GM19043 (cell line): ENCODE data around the gene MRPL14.
"Not testable (repeated sequence)": the region's sequence is repeated elsewhere in the genome, so short reads cannot be mapped to it uniquely, and the experiment has no call there.

Source experiments
- ATAC-seq: cut with Tn5 transposase; IDR thresholded peaks from one replicate; pipeline ENCODE4 v1.9.1; 2021; ENCODE audit warnings: low read depth; ENCODE audit not compliant: unreplicated experiment

Gene MRPL14

DNA sequence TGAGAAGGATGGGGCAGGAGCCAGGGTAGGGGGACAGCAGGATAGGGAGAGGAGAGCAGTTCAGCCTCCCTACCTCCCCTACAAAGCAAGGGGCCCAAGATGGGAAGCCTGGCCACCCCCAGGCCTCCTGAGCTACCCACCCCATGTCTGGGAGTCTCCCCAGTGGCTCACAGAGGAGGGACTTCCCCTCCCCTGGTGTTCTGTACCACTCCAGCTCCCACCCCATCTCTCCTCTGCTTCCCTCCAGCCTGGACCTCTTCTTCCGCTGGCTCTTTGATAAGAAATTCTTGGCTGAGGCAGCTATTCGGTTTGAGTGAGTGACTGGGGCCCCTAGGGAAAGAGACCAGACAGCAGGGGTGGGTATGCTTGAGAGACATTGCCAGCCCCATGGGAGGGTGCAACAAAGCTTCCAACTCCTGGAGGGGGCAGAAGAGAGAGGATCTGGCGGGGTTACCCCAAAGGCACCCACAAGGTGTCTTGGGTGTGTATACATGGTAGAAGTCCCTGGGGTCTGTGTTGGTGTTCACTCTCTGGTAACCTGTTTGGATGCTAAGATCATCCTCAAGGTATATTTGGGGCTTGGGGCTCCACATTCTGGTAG, 23.2 kb upstream of the MRPL14 start:
- no peak for ATAC-seq

DNA sequence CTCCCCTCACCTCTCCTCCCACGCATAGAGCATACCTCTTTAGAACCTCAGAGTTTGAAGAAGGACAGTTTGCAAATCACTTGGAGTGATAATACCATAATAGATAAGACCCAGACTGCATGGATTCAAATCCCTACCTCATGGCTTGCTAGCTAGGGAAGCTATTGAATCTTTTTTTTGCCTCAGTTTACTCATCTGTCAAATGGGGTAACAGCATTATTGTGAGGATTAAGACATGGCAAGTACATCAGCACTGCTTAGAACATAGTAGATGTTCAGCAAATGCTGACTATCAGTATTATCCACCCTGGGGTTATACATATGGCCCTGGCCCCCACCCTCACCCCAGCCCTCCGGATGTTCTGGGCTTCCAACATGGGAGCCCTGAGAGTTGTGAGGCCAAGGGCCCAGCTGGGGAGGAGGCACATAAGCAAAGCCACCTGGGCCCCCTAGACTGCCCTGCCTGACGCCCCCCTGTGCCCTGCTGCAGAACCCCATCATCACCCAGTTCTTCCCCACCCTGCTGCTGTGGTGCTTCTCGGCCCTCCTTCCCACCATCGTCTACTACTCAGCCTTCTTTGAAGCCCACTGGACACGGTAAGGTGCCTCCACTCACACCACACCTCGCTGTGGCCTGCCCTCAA, 22.2 kb upstream of the MRPL14 start:
- no peak for ATAC-seq

- no peak for ATAC-seq
Observed at GRCh38 chr6:44148306-44148705, 21.1 kb upstream of the MRPL14 start.

DNA sequence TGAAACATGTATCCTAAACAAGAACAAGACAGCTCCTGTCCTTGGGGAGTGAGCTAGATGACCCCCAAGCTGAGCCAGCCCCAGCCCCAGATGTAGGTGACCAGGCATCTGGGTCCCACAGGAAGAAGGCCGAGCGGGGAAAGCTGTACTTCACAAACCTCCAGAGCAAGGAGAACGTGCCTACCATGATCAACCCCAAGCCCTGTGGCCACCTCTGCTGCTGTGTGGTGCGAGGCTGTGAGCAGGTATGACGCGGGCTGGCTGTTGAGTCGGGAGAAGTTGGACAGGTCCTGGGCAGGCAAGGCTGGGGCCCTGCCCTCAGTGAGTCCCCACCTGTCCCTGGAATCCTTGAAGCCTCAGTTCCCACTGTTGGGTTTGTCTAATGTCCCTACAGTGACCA, 20.0 kb upstream of the MRPL14 start:
- ATAC-seq, result no peak

DNA sequence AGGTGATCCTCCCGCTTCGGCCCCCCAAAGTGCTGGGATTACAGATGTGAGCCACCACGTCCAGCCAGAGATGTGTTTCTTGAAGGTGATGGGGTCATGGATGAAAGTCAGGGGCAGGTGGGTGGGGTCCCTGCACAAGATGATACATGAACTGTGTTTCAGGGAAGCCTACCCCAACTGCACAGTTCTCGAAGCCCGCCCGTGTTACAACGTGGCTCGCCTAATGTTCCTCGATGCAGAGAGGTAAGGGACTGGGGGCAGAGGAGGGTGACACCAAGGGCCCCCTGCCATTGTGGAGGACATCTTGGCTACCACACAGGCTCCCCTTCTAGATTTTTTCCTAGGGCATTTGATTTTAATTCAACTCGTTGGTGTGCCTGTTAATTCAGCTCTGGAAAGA, 19.4 kb upstream of the MRPL14 start:
- no peak for ATAC-seq

- no peak for ATAC-seq
Observed at GRCh38 chr6:44145839-44146238, 18.6 kb upstream of the MRPL14 start.

- not testable (repeated sequence) for ATAC-seq
Observed at GRCh38 chr6:44144536-44144935, 17.3 kb upstream of the MRPL14 start.

GRCh38 chr6:44143731-44144130, 16.5 kb upstream of the MRPL14 start:
- no peak for ATAC-seq

GRCh38 chr6:44142835-44143234, 15.6 kb upstream of the MRPL14 start:
- ATAC-seq, result no peak

DNA sequence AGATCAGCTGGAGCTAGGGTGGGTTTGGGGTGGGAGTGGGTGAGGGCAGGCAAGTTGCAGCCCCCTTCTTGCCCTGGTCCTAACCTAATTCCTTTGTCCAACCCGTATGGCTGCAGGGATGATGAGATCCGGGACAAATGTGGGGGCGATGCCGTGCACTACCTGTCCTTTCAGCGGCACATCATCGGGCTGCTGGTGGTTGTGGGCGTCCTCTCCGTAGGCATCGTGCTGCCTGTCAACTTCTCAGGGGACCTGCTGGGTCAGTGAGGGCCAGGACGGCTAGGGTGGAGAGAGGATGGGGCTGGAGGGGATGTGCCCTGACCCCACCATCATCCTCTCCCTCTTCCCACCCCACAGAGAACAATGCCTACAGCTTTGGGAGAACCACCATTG, 12.1 kb upstream of the MRPL14 start:
- no peak for ATAC-seq

GRCh38 chr6:44138717-44139350, 11.6 kb upstream of the MRPL14 start:
- no peak for ATAC-seq

- ATAC-seq, result no peak
Observed at GRCh38 chr6:44135875-44136274, 8.6 kb upstream of the MRPL14 start.

GRCh38 chr6:44135173-44135758, 8.0 kb upstream of the MRPL14 start:
- ATAC-seq, result no peak

- no peak for ATAC-seq
Observed at GRCh38 chr6:44133981-44134711, 6.9 kb upstream of the MRPL14 start.

DNA sequence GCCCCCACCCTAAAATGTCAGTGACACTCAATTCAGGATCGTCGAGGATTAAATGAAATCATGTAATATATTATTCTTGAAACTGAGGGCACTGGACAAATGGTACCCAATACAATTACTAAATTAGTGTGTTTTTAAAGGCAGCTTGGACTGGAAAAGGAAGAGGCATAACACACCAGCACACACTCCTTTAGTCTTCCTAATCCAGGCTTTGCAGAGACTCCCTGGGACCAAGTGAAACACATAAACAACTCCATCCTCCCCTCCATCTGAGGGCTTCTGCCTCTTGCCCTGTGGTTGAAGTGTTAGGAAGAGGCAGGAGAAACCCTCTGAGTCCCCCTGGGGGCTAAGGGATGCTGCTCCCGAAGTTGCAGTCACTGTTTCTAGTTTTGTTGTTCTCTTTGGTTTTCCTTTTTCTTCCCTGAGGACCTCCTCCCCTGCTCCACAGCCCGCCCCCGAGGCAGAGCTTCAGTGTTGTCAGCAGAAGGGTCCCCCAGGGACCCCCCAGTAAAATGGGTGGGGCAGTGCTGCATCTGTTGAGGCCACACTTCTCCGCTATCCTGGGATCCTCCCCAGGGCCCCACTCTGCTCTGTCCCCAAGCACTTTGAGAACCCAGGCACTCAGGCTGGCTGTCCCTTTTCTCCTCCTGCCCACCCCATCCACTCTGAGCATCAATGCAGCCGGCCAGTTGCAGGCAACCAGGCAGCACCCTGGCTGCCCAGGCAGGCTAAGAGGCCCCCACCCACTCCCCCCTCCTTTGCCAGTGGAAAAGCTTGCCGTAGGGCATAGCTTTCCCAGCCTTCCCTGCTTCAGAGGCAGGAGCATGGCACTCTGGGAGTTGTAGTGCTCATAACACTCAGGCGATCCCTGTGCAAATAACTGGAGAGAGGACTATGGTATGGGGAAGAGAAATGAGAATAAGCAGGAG, 6.0 kb upstream of the MRPL14 start:
- no peak for ATAC-seq

DNA sequence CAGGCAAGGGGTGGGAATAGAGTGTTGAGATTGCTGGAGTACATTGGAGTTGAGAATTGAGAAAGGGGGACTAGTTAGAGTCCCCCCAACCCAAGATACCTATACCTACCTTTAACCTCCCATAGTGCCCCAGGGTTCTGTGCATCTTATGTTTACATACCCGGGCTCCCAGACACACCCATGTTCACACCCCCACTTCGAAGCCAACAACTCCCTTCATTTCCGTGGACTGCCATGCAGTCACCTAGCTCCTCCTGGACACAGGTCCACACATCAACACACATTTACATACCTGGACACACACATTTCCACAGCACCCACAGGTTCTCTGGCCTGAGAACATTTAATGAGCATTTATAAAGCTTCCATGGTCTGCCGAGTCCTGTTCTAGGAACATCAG, 5.2 kb upstream of the MRPL14 start:
- ATAC-seq, result no peak

- ATAC-seq, result no peak
Observed at GRCh38 chr6:44131892-44132291, 4.6 kb upstream of the MRPL14 start.

- no peak for ATAC-seq
Observed at GRCh38 chr6:44129841-44130322, 2.6 kb upstream of the MRPL14 start.

- ATAC-seq, result no peak
Observed at GRCh38 chr6:44128020-44128917, 1.0 kb upstream of the MRPL14 start.
